ENCODE results near the gene KCTD6. TPM values are rescaled to one million over a fixed set of nuclear protein-coding genes. Genes with fewer than 3 reads are reported as not detected.

The KCTD6 gene
- total RNA-seq, 1 experiment from 2014 or later: 12.0 TPM

DNA sequence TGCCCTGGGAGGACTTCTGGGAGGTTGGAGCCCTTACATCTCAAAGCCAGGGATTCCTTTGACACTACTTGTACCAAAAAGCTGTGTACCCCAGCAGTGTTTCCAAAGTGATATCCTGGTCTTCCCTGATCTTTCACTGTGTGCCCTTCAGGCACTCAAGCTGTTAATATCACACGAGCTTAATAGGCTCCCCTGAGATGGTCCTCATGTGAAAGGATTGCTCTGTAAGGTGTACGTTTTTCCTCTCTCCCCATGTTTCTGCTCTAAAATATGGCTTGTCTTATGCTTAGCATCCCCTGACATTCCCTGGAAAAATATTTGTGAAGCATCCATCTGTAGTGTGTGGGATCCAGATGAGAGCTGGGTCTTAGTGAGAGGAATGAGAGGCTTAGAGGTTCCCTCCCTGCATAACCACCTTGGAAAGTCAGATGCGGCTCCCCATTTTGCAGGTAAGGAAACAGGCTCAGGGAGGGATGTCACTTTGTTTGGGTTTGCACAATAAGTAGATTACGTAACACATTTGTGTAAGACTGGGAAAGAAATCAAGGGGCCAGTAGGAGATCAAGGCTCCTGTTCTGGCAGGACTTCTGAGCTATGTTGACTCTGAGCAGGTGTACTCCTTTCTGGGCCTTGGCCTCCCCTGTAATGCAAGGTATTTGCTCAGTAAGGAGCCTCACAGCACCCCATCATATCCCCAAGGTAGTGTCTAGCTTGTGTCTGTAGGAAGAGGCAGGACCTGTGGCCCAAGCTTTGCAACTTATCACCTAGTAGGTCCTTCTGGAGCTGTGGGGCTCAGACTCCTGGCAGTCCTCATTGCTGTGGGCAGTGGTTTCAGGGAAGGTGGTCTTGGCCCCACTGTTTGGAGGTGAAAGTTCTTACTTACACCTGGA, 45.8 kb downstream of the KCTD6 start:
- Histone ChIP-seq H3K27ac (ENCODE audit: low read depth, low read length) (no peak overlapping the region), H3K9me3 (ENCODE audit: control insufficient read depth in 1 of 2, insufficient read depth in 1 of 2, low read depth in 1 of 2, low read length in 2 of 2) (no peaks in the 10 kb centered on the region), H3K4me3 (replicated peaks in 1 of 2; ENCODE audit: low read depth in 1 of 2, low read length in 2 of 2) (no peak overlapping the region), H3K27me3 (ENCODE audit: insufficient read depth, low read length) (no peaks in the 10 kb centered on the region; the same call in 1 of the 2 replicates), H4K20me1 (ENCODE audit: insufficient read depth) (no peaks in the 10 kb centered on the region), H3K9ac (ENCODE audit: low read length) (no peak overlapping the region), H3K4me1 (ENCODE audit: control insufficient read depth in 1 of 2, insufficient read depth in 2 of 2, low read length in 2 of 2) (peaks cover 2 to 6% of the 10 kb centered on the region in 2 experiments; a peak in 2 of 4 replicates), H3K9me2 (ENCODE audit: insufficient read depth) (no peaks in the 10 kb centered on the region), H3K4me2 (ENCODE audit: low read length) (no peak overlapping the region), H3K36me3 (ENCODE audit: control insufficient read depth in 1 of 2, insufficient read depth in 2 of 2, low read length in 2 of 2) (no peaks in the 10 kb centered on the region), H2AFZ (ENCODE audit: low read depth, low read length, poor library complexity, severe bottlenecking) (no peak overlapping the region), H3K79me2 (ENCODE audit: insufficient read depth, low read length) (no peaks in the 10 kb centered on the region)
- ChIA-PET CTCF (interaction anchor here (1.4 kb wide), 1 partner anchor 8 kb away, joined by 6 read pairs; no protein-coding TSS in a partner anchor), POLR2A (no interaction called here), RAD21 (ENCODE audit: low non-redundant PET in 1 of 2, low total read pairs in 2 of 2, uncharacterized antibody in 2 of 2, unreplicated experiment in 2 of 2) (no interaction called here)
- intact Hi-C loops (cut with micrococcal nuclease): no loop called here
- DNase-seq (ENCODE audit: low read depth, low spot score) (no peak), ATAC-seq (no peak)
- BruUV-seq (replicated peaks): no TSS peak
- TF ChIP-seq RAD21 (IDR thresholded peaks at IDR 0.05; ENCODE audit: low read depth) (no peak), CEBPB (IDR thresholded peaks at IDR 0.05; ENCODE audit: low read depth) (0 out of 2 replicates have a peak, but pooled peaks have one; percentile 30)

DNA sequence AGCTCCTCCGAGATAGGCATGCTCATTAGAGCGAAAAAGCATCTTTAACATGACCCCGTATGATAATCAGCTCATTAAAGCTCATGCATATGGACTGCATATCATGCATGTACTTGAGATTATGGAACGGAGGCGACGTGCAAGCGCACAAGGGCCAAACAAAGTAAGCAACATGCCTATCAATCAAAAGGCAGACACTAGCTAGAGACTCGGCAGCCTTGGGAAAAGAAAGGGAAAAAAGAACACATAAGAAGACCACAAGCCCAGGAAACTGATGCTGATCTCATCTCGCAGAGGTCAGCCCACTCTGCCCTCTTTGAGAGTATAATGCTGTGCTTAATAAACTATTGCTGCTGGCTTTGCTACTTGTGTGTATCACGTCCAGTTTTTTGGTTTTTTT, 47.7 kb downstream of the KCTD6 start:
- H3K27me3 ChIP-seq (ENCODE audit: insufficient read depth, low read length): no peaks in the 10 kb centered on the region; the same call in 1 of the 2 replicates
- intact Hi-C loops (cut with micrococcal nuclease): no loop called here
- ChIA-PET RAD21 (ENCODE audit: low non-redundant PET in 1 of 2, low total read pairs in 2 of 2, uncharacterized antibody in 2 of 2, unreplicated experiment in 2 of 2) (no interaction called here), CTCF (interaction anchor here (1.4 kb wide), 1 partner anchor 10 kb away, joined by 6 read pairs; no protein-coding TSS in a partner anchor), POLR2A (no interaction called here)
- H3K9me2 ChIP-seq (ENCODE audit: insufficient read depth): no peaks in the 10 kb centered on the region
- H3K79me2 ChIP-seq (ENCODE audit: insufficient read depth, low read length): no peaks in the 10 kb centered on the region
- DNase-seq (ENCODE audit: low read depth, low spot score) (no peak), ATAC-seq (no peak)
- no peak overlapping the region for H2AFZ ChIP-seq (ENCODE audit: low read depth, low read length, poor library complexity, severe bottlenecking)
- BruUV-seq (replicated peaks): no TSS peak
- H3K36me3 ChIP-seq (ENCODE audit: control insufficient read depth in 1 of 2, insufficient read depth in 2 of 2, low read length in 2 of 2): no peaks in the 10 kb centered on the region
- H3K4me1 ChIP-seq (ENCODE audit: control insufficient read depth in 1 of 2, insufficient read depth in 2 of 2, low read length in 2 of 2): no peaks in the 10 kb centered on the region
- H3K9ac ChIP-seq (ENCODE audit: low read length): no peak overlapping the region
- H3K9me3 ChIP-seq (ENCODE audit: control insufficient read depth in 1 of 2, insufficient read depth in 1 of 2, low read depth in 1 of 2, low read length in 2 of 2): no peaks in the 10 kb centered on the region
- no peak overlapping the region for H3K4me2 ChIP-seq (ENCODE audit: low read length)
- H3K4me3 ChIP-seq (replicated peaks in 1 of 2; ENCODE audit: low read depth in 1 of 2, low read length in 2 of 2): no peak overlapping the region
- H3K27ac ChIP-seq (ENCODE audit: low read depth, low read length): no peak overlapping the region
- H4K20me1 ChIP-seq (ENCODE audit: insufficient read depth): no peaks in the 10 kb centered on the region
- no peak for TF ChIP-seq ZNF274 (IDR thresholded peaks at IDR 0.05; ENCODE audit: low read depth, low read length)
- TF ChIP-seq, protein P1, sequence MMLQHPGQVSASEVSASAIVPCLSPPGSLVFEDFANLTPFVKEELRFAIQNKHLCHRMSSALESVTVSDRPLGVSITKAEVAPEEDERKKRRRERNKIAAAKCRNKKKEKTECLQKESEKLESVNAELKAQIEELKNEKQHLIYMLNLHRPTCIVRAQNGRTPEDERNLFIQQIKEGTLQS (IDR thresholded peaks at IDR 0.05): no peak
- TF ChIP-seq ZFX (IDR thresholded peaks at IDR 0.05): no peak
- no peak for TF ChIP-seq CTCF (IDR thresholded peaks at IDR 0.05 in 2 of 3, conservative IDR thresholded peaks at IDR 0.05 in 1 of 3; ENCODE audit: borderline replicate concordance in 1 of 3, insufficient read depth in 1 of 3, low read depth in 2 of 3, low read length in 2 of 3)
- TF ChIP-seq RAD21 (IDR thresholded peaks at IDR 0.05; ENCODE audit: low read depth): no peak
- TF ChIP-seq ZBTB33 (IDR thresholded peaks at IDR 0.05; ENCODE audit: extremely low read depth, insufficient replicate concordance, low read length): no peak
- no peak for TF ChIP-seq CBX3 (IDR thresholded peaks at IDR 0.05; ENCODE audit: low read depth)
- TF ChIP-seq JUND (IDR thresholded peaks at IDR 0.05): no peak
- TF ChIP-seq SRF (IDR thresholded peaks at IDR 0.05; ENCODE audit: low read depth): no peak
- TF ChIP-seq ELF1 (IDR thresholded peaks at IDR 0.05; ENCODE audit: borderline replicate concordance, low read depth): no peak
- TF ChIP-seq SP1 (IDR thresholded peaks at IDR 0.05; ENCODE audit: low read depth): no peak
